Measurements from ENCODE around the gene GPC4. TPM values are rescaled to one million over a fixed set of nuclear protein-coding genes. Genes with fewer than 3 reads are reported as not detected.

Gene GPC4
- total RNA-seq, 1 experiment from 2014 or later, result 1.4 TPM

DNA sequence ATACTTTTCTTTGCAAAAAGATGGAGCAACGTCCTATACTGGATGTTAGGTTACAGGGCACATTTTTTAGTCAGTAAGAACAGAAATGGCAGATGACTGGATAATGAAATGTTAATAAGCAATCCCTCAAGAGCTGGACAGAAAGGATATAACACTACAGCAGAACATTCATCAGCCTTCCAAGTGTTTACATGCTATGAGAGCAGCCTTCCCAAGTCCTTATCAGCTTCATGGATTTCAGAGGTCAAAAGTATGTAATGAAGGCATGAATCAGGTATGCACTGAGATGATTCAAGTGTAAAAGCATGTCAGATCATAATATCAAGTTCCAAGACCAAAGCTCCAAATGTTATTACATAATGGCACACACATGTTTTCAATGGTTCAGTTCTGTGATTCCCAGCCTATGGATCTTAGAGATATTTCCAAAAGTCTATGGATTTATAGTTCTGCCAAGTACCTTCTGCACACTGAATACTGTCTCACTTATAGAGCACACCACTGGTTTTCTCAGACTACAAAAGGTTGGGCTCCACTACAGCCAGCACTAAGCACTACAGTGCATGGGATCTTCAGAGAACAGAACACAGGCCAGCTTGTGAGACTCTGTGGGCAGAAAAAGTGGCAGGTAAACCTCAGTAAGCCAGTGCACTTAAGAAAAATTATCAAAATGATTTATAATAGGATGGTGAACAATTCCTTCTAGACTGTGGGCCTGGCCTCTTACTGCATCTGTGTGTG is 49.2 kb downstream of the GPC4 start:
- DNase-seq (ENCODE audit: low read depth, low spot score), result no peak
- H3K4me3 ChIP-seq (ENCODE audit: low read depth in 2 of 2, low read length in 2 of 2), result no peak overlapping the region
- H3K27me3 ChIP-seq (ENCODE audit: control insufficient read depth, insufficient read depth, low read length), result no peaks in the 10 kb centered on the region
- no TSS peak for BruUV-seq (replicated peaks)
- no peaks in the 10 kb centered on the region for H3K9me3 ChIP-seq (ENCODE audit: control insufficient read depth, insufficient read depth, low read depth, low read length)
- CTCF ChIA-PET, result no interaction called here
- TF ChIP-seq, protein P1, sequence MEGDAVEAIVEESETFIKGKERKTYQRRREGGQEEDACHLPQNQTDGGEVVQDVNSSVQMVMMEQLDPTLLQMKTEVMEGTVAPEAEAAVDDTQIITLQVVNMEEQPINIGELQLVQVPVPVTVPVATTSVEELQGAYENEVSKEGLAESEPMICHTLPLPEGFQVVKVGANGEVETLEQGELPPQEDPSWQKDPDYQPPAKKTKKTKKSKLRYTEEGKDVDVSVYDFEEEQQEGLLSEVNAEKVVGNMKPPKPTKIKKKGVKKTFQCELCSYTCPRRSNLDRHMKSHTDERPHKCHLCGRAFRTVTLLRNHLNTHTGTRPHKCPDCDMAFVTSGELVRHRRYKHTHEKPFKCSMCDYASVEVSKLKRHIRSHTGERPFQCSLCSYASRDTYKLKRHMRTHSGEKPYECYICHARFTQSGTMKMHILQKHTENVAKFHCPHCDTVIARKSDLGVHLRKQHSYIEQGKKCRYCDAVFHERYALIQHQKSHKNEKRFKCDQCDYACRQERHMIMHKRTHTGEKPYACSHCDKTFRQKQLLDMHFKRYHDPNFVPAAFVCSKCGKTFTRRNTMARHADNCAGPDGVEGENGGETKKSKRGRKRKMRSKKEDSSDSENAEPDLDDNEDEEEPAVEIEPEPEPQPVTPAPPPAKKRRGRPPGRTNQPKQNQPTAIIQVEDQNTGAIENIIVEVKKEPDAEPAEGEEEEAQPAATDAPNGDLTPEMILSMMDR (IDR thresholded peaks at IDR 0.05), result no peak
- TF ChIP-seq SIN3A (IDR thresholded peaks at IDR 0.05; ENCODE audit: borderline replicate concordance, insufficient read depth, low read depth, low read length), result no peak
- TF ChIP-seq, protein P2, sequence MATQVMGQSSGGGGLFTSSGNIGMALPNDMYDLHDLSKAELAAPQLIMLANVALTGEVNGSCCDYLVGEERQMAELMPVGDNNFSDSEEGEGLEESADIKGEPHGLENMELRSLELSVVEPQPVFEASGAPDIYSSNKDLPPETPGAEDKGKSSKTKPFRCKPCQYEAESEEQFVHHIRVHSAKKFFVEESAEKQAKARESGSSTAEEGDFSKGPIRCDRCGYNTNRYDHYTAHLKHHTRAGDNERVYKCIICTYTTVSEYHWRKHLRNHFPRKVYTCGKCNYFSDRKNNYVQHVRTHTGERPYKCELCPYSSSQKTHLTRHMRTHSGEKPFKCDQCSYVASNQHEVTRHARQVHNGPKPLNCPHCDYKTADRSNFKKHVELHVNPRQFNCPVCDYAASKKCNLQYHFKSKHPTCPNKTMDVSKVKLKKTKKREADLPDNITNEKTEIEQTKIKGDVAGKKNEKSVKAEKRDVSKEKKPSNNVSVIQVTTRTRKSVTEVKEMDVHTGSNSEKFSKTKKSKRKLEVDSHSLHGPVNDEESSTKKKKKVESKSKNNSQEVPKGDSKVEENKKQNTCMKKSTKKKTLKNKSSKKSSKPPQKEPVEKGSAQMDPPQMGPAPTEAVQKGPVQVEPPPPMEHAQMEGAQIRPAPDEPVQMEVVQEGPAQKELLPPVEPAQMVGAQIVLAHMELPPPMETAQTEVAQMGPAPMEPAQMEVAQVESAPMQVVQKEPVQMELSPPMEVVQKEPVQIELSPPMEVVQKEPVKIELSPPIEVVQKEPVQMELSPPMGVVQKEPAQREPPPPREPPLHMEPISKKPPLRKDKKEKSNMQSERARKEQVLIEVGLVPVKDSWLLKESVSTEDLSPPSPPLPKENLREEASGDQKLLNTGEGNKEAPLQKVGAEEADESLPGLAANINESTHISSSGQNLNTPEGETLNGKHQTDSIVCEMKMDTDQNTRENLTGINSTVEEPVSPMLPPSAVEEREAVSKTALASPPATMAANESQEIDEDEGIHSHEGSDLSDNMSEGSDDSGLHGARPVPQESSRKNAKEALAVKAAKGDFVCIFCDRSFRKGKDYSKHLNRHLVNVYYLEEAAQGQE (IDR thresholded peaks at IDR 0.05; ENCODE audit: insufficient read depth in 1 of 2, low read depth in 2 of 2, low read length in 1 of 2), result no peak
- TF ChIP-seq POLR2AphosphoS5 (IDR thresholded peaks at IDR 0.05; ENCODE audit: low read depth, low read length), result no peak
- no peak for TF ChIP-seq TCF7L2 (IDR thresholded peaks at IDR 0.05; ENCODE audit: low read depth, low read length)
- no peaks in the 10 kb centered on the region for H3K36me3 ChIP-seq (ENCODE audit: control insufficient read depth, insufficient read depth, low read length)
- H3K4me1 ChIP-seq (ENCODE audit: control insufficient read depth, insufficient read depth, low read length), result no peaks in the 10 kb centered on the region
- in situ Hi-C loops (cut with HindIII; ENCODE audit: low pct_unique_long_range_greater_than_20kb, low sequenced_read_pairs) (no loop called here), intact Hi-C loops (cut with micrococcal nuclease; ENCODE audit: unreplicated experiment) (no loop called here)
- H3K27ac ChIP-seq (ENCODE audit: low read length), result no peak overlapping the region
- POLR2A ChIA-PET, result no interaction called here
- ATAC-seq, result no peak

DNA sequence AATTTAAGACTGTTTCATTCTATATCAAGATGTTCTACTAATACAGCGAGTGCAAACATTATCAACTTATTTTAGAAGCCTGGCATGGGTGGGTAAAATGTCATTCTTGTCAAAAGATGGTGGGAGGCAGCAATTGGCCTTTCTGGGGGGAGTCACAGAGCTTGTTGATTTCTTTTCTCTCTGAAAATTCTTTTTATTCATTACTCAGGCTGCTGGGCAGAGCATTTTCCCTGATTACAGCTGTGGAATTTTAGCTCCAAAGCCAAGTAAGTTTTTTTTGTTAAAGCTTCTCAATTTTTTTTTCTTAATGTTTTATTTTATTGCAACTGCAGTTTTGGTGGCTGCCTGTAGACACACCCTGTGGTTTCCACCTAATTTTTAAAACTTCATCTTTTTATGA is 50.4 kb downstream of the GPC4 start:
- no peak overlapping the region for H3K27ac ChIP-seq (ENCODE audit: low read length)
- no peaks in the 10 kb centered on the region for H3K36me3 ChIP-seq (ENCODE audit: control insufficient read depth, insufficient read depth, low read length)
- BruUV-seq (replicated peaks), result no TSS peak
- H3K9me3 ChIP-seq (ENCODE audit: control insufficient read depth, insufficient read depth, low read depth, low read length), result no peaks in the 10 kb centered on the region
- ATAC-seq (no peak), DNase-seq (ENCODE audit: low read depth, low spot score) (no peak)
- intact Hi-C loops (cut with micrococcal nuclease; ENCODE audit: unreplicated experiment) (no loop called here), in situ Hi-C loops (cut with HindIII; ENCODE audit: low pct_unique_long_range_greater_than_20kb, low sequenced_read_pairs) (no loop called here)
- CTCF ChIA-PET, result no interaction called here
- no peak overlapping the region for H3K4me3 ChIP-seq (ENCODE audit: low read depth in 2 of 2, low read length in 2 of 2)
- H3K4me1 ChIP-seq (ENCODE audit: control insufficient read depth, insufficient read depth, low read length), result no peaks in the 10 kb centered on the region
- H3K27me3 ChIP-seq (ENCODE audit: control insufficient read depth, insufficient read depth, low read length), result no peaks in the 10 kb centered on the region
- TF ChIP-seq SIN3A (IDR thresholded peaks at IDR 0.05; ENCODE audit: borderline replicate concordance, insufficient read depth, low read depth, low read length), result no peak
- TF ChIP-seq TCF7L2 (IDR thresholded peaks at IDR 0.05; ENCODE audit: low read depth, low read length), result no peak
- TF ChIP-seq, protein P2 (IDR thresholded peaks at IDR 0.05; ENCODE audit: insufficient read depth in 1 of 2, low read depth in 2 of 2, low read length in 1 of 2), result no peak
- TF ChIP-seq, protein P1 (IDR thresholded peaks at IDR 0.05), result no peak
- TF ChIP-seq POLR2AphosphoS5 (IDR thresholded peaks at IDR 0.05; ENCODE audit: low read depth, low read length), result no peak
- POLR2A ChIA-PET, result interaction anchor here (0.7 kb wide), 1 partner anchor 1139 kb away, joined by 3 read pairs; no protein-coding TSS in a partner anchor
